Measurements from ENCODE around the gene KDM4F.
A peak's percentile ranks its signal among the peaks of the same experiment; 100 is the strongest.

- TF ChIP-seq, protein P1, sequence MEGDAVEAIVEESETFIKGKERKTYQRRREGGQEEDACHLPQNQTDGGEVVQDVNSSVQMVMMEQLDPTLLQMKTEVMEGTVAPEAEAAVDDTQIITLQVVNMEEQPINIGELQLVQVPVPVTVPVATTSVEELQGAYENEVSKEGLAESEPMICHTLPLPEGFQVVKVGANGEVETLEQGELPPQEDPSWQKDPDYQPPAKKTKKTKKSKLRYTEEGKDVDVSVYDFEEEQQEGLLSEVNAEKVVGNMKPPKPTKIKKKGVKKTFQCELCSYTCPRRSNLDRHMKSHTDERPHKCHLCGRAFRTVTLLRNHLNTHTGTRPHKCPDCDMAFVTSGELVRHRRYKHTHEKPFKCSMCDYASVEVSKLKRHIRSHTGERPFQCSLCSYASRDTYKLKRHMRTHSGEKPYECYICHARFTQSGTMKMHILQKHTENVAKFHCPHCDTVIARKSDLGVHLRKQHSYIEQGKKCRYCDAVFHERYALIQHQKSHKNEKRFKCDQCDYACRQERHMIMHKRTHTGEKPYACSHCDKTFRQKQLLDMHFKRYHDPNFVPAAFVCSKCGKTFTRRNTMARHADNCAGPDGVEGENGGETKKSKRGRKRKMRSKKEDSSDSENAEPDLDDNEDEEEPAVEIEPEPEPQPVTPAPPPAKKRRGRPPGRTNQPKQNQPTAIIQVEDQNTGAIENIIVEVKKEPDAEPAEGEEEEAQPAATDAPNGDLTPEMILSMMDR (IDR thresholded peaks at IDR 0.05): peak in 1 of 6 experiments; percentile 18
- TF ChIP-seq POLR2A (IDR thresholded peaks at IDR 0.05): peak; percentile 84 to 96
Observed at GRCh38 chr11:95068549-95068948, 19.3 kb downstream of the KDM4F start.
